ENCODE results near the gene ELMO1.

- TF ChIP-seq EP300 (IDR thresholded peaks at IDR 0.05; ENCODE audit: borderline replicate concordance in 1 of 2, control insufficient read depth in 1 of 2, low read depth in 2 of 2, low read length in 2 of 2) (no peak), USF2 (IDR thresholded peaks at IDR 0.05; ENCODE audit: borderline replicate concordance, low read depth, low read length) (no peak), POLR2AphosphoS5 (IDR thresholded peaks at IDR 0.05; ENCODE audit: low read length) (no peak), MYC (IDR thresholded peaks at IDR 0.05; ENCODE audit: insufficient read depth, insufficient read length, insufficient replicate concordance, low read length, severe bottlenecking) (no peak), POLR2A (IDR thresholded peaks at IDR 0.05; ENCODE audit: low read depth, low read length) (no peak), ZBTB40 (IDR thresholded peaks at IDR 0.05; ENCODE audit: borderline replicate concordance) (no peak)
- TF ChIP-seq, protein P1, sequence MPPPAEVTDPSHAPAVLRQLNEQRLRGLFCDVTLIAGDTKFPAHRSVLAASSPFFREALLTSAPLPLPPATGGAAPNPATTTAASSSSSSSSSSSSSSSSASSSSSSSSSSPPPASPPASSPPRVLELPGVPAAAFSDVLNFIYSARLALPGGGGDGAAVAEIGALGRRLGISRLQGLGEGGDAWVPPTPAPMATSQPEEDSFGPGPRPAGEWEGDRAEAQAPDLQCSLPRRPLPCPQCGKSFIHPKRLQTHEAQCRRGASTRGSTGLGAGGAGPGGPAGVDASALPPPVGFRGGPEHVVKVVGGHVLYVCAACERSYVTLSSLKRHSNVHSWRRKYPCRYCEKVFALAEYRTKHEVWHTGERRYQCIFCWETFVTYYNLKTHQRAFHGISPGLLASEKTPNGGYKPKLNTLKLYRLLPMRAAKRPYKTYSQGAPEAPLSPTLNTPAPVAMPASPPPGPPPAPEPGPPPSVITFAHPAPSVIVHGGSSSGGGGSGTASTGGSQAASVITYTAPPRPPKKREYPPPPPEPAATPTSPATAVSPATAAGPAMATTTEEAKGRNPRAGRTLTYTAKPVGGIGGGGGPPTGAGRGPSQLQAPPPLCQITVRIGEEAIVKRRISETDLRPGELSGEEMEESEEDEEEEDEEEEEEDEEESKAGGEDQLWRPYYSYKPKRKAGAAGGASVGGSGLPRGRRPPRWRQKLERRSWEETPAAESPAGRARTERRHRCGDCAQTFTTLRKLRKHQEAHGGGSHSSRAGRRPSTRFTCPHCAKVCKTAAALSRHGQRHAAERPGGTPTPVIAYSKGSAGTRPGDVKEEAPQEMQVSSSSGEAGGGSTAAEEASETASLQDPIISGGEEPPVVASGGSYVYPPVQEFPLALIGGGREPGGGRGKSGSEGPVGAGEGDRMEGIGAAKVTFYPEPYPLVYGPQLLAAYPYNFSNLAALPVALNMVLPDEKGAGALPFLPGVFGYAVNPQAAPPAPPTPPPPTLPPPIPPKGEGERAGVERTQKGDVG (CRISPR knock-in tag; IDR thresholded peaks at IDR 0.05): no peak
These were observed 607.8 kb downstream of the ELMO1 start for GRCh38 chr7:36840904-36841303.

Data from GM12878 (cell line).